B cell (primary cell): ENCODE measurements around the gene RFX2. TPM values are rescaled to one million over a fixed set of nuclear protein-coding genes. Genes with fewer than 3 reads are reported as not detected.

Source experiments
- ATAC-seq: fragments of 200-7000 bp; cut with Tn5 transposase; one replicate; pipeline ENCODE4 v1.10.0; 2021; ENCODE audit warnings: low read depth, mild to moderate bottlenecking, moderate number of reproducible peaks, moderate library complexity
- CTCF ChIA-PET: fragments of 350-600 bp; sonication (Branson Sonifier 250); formaldehyde crosslinking; loops from one replicate; lab custom pipeline; 2021; ENCODE audit warnings: antibody characterized with exemption, inconsistent platforms; lab: Charles Lee
- POLR2A ChIA-PET: fragments of 350-600 bp; sonication (Branson Sonifier 250); formaldehyde crosslinking; loops from one replicate; lab custom pipeline; 2021; ENCODE audit warnings: antibody characterized with exemption; lab: Charles Lee
- DNase-seq: peaks from one replicate; pipeline ENCODE4 v3.0.0; 2013
- H2AFZ ChIP-seq: 2 replicates; pipeline ENCODE4 v1.6.1; 2012; ENCODE audit warnings: mild to moderate bottlenecking, low read depth, low read length; ENCODE audit not compliant: insufficient read depth, poor library complexity, severe bottlenecking
- H3K27ac ChIP-seq, 2 donors: 1 replicate in 1 of 2; 2 replicates in 1 of 2; pipeline ENCODE4 v1.5.1; 2012 to 2013; ENCODE audit warnings: low read length in 2 of 2, mild to moderate bottlenecking in 2 of 2, moderate library complexity in 1 of 2
- H3K27me3 ChIP-seq, 4 experiments: fragments of 200-600 bp in 1 of 4; sonication (generic) in 1 of 4; replicated peaks in 1 of 4; 1 replicate in 2 of 4; 2 replicates in 2 of 4; pipeline versions ENCODE4 v1.6.1 to v1.7.0; 2013 to 2016; ENCODE audit warnings: low read length in 3 of 4, mild to moderate bottlenecking in 2 of 4, mixed read lengths in 1 of 4, moderate library complexity in 1 of 4; ENCODE audit not compliant: insufficient read depth in 4 of 4, control insufficient read depth in 3 of 4; ENCODE audit errors: control extremely low read depth in 1 of 4
- H3K36me3 ChIP-seq, 2 experiments: replicated peaks in 1 of 2; 1 replicate in 1 of 2; 2 replicates in 1 of 2; pipeline versions ENCODE4 v1.6.1 to v1.7.1; 2013; ENCODE audit warnings: low read length in 1 of 2; ENCODE audit not compliant: insufficient read depth in 2 of 2, control insufficient read depth in 1 of 2; ENCODE audit errors: control extremely low read depth in 1 of 2, extremely low read depth in 1 of 2
- H3K4me1 ChIP-seq, 2 donors: fragments of 200-600 bp in 1 of 2; sonication (generic) in 1 of 2; 1 replicate in 1 of 2; 2 replicates in 1 of 2; pipeline versions ENCODE4 v1.5.1 to v1.6.1; 2013 to 2017; ENCODE audit warnings: low read length in 2 of 2; ENCODE audit not compliant: control insufficient read depth in 2 of 2, insufficient read depth in 2 of 2
- H3K4me2 ChIP-seq: replicated peaks from 2 replicates; pipeline ENCODE3; 2012; ENCODE audit warnings: mild to moderate bottlenecking, low read depth, low read length; ENCODE audit not compliant: poor library complexity, severe bottlenecking
- H3K4me3 ChIP-seq, 5 experiments: fragments of 200-600 bp in 1 of 5; sonication (generic) in 1 of 5; 1 replicate in 3 of 5; 2 replicates in 2 of 5; pipeline versions ENCODE4 v1.5.1 to v1.7.0; 2011 to 2016; ENCODE audit warnings: low read length in 4 of 5, mild to moderate bottlenecking in 4 of 5, low read depth in 2 of 5, control low read depth in 1 of 5, moderate library complexity in 1 of 5; ENCODE audit not compliant: insufficient read depth in 1 of 5; ENCODE audit errors: control extremely low read depth in 1 of 5, extremely low read depth in 1 of 5
- H3K79me2 ChIP-seq: fragments of 200-600 bp; sonication (generic); one replicate; pipeline ENCODE4 v1.6.0; 2016; ENCODE audit warnings: low read length; ENCODE audit not compliant: control insufficient read depth, insufficient read depth
- H3K9ac ChIP-seq: fragments of 200-600 bp; sonication (generic); 2 replicates; pipeline ENCODE4 v1.6.1; 2017; ENCODE audit warnings: mild to moderate bottlenecking, low read length, moderate library complexity
- H3K9me3 ChIP-seq, 3 donors: one replicate each; pipeline versions ENCODE4 v1.6.1 to v1.7.1; 2013; ENCODE audit warnings: low read length in 2 of 3; ENCODE audit not compliant: control insufficient read depth in 2 of 3, insufficient read depth in 1 of 3; ENCODE audit errors: control extremely low read depth in 1 of 3
- H4K20me1 ChIP-seq: 2 replicates; pipeline ENCODE4 v1.6.0; 2012; ENCODE audit warnings: mild to moderate bottlenecking, low read length; ENCODE audit not compliant: insufficient read depth, control insufficient read depth, poor library complexity, severe bottlenecking
- H3K27ac Mint-ChIP-seq: one replicate; pipeline ENCODE4 v1.8.0; 2021; ENCODE audit warnings: mixed read lengths
- H3K27me3 Mint-ChIP-seq: one replicate; pipeline ENCODE4 v1.8.0; 2021; ENCODE audit warnings: mixed read lengths
- H3K4me1 Mint-ChIP-seq: one replicate; pipeline ENCODE4 v1.8.0; 2021; ENCODE audit warnings: mixed read lengths
- H3K4me3 Mint-ChIP-seq: one replicate; pipeline ENCODE4 v1.8.0; 2021; ENCODE audit warnings: mixed read lengths
- H3K9me3 Mint-ChIP-seq: one replicate; pipeline ENCODE4 v1.8.0; 2022; ENCODE audit warnings: mixed read lengths; ENCODE audit not compliant: insufficient read depth
- CTCF ChIP-seq: fragments of 200-600 bp; IDR thresholded peaks from one replicate; pipeline ENCODE4 v1.8.0; 2022; ENCODE audit warnings: antibody characterized with exemption, mild to moderate bottlenecking
- EZH2 ChIP-seq: IDR thresholded peaks from 2 replicates; pipeline ENCODE4 v1.6.1; 2012; ENCODE audit warnings: borderline replicate concordance, low read depth, mild to moderate bottlenecking, moderate library complexity, low read length; ENCODE audit not compliant: insufficient read depth, poor library complexity, severe bottlenecking
- WGBS: methylation state at CpG from one replicate; pipeline ENCODE4 v1.1.5; 2013; ENCODE audit warnings: missing lambda C conversion rate; ENCODE audit not compliant: insufficient coverage; 5-methylcytosine and 5-hydroxymethylcytosine counted together
- intact Hi-C: fragments of 100-400 bp; cut with micrococcal nuclease; formaldehyde crosslinking; loops from one replicate; pipeline ENCODE4 v1.10.0; 2022
- polyA plus RNA-seq: library from polyadenylated mRNA; depleted of rRNA; stranded (reverse); fragments of >200 nt; gene quantifications from 2 replicates; pipeline ENCODE4 v1.2.3, GENCODE V29; 2012
- total RNA-seq, 2 donors: library from RNA; stranded (reverse); fragments of 120-200 nt in 1 of 2; gene quantifications; 1 replicate in 1 of 2; 2 replicates in 1 of 2; pipeline versions ENCODE4 v1.2.3 to v1.2.4, GENCODE V29; 2013 to 2022

The RFX2 gene
- total and polyA plus RNA-seq, 2 donors (not counting 1 experiment from before 2014, with no cell fraction given) = 7.1 to 8.6 TPM

DNA sequence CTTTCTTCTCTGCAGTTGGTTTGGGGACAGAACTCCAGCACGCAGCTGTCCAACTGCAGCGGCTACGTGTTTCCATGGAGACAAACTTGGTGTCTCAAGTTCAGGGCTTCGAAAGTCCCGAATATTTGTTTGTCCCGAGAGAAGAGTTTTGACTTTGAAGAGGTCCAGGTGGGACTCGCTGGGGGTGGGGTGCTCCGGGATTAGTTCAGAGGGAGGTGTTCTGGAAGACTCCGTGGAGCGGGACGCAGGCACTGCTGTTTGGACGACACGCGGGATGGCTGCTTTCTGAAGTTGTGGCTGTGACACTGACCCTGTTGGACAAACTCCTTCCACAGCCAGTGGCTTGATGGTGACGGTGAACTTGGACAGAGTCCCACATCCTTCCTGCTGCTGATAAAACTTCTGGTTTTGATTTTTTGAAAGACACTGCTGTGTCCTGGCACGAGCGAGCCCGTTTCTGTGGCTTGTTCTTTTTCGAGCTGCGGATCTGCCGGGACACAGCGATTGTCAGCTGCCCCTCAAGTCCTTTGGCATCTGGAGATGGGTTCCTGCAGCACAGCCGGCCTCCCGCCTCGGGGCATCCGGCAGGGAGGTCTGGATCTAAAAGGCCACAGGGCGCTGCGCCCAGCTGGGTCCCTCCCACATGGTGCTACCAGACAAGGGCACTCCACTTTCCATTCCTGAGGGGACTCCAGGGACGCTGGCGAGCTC, 116.5 kb downstream of the RFX2 start:
- Mint-ChIP-seq H3K9me3 (no peaks in the 10 kb centered on the region), H3K4me3 (no peak overlapping the region), H3K27me3 (no peaks in the 10 kb centered on the region), H3K4me1 (peaks cover 19% of the 10 kb centered on the region), H3K27ac (no peak overlapping the region)
- H4K20me1 ChIP-seq = no peaks in the 10 kb centered on the region
- no peak overlapping the region for H3K27ac ChIP-seq
- no peak overlapping the region for H3K9ac ChIP-seq
- CTCF ChIA-PET = no interaction called here
- ATAC-seq = no peak
- no peak for DNase-seq
- intact Hi-C loops = no loop called here
- H3K4me1 ChIP-seq = peaks cover 0 to 19% of the 10 kb centered on the region in 2 donors
- WGBS = 77% methylated on average over 30 of the region's 30 CpGs
- no peaks in the 10 kb centered on the region for H3K27me3 ChIP-seq
- POLR2A ChIA-PET = no interaction called here
- no peak overlapping the region for H3K4me3 ChIP-seq
- H3K36me3 ChIP-seq = no peaks in the 10 kb centered on the region
- H2AFZ ChIP-seq = no peak overlapping the region
- H3K79me2 ChIP-seq = no peaks in the 10 kb centered on the region
- no peak overlapping the region for H3K4me2 ChIP-seq
- H3K9me3 ChIP-seq = peaks cover 0 to 9% (median 0%) of the 10 kb centered on the region in 3 donors
- TF ChIP-seq CTCF (no peak), EZH2 (no peak)

GRCh38 chr19:5993201-5993600, 117.1 kb downstream of the RFX2 start:
- Histone ChIP-seq H4K20me1 (no peaks in the 10 kb centered on the region), H3K79me2 (no peaks in the 10 kb centered on the region), H3K4me1 (peaks cover 0 to 19% of the 10 kb centered on the region in 2 donors), H3K9ac (no peak overlapping the region), H3K9me3 (peaks cover 0 to 9% (median 0%) of the 10 kb centered on the region in 3 donors), H3K4me3 (no peak overlapping the region), H2AFZ (peak overlapping the region; percentile 22), H3K4me2 (no peak overlapping the region), H3K27ac (no peak overlapping the region), H3K27me3 (no peaks in the 10 kb centered on the region), H3K36me3 (no peaks in the 10 kb centered on the region)
- no peaks in the 10 kb centered on the region for H3K27me3 Mint-ChIP-seq
- no peak for TF ChIP-seq CTCF
- no peak for TF ChIP-seq EZH2
- WGBS = 97% methylated on average over 7 of the region's 13 CpGs
- DNase-seq (no peak), ATAC-seq (no peak)
- H3K4me1 Mint-ChIP-seq = peaks cover 21% of the 10 kb centered on the region
- no peak overlapping the region for H3K4me3 Mint-ChIP-seq
- CTCF ChIA-PET = interaction anchor here (0.6 to 1.3 kb wide), 2 partner anchors 29 to 270 kb away, joined by 3 to 5 read pairs; no protein-coding TSS in a partner anchor
- POLR2A ChIA-PET = no interaction called here
- intact Hi-C loops = no loop called here
- H3K27ac Mint-ChIP-seq = no peak overlapping the region
- no peaks in the 10 kb centered on the region for H3K9me3 Mint-ChIP-seq
